ENCODE results near the gene ATF3.

ATF3 gene

GRCh38 chr1:212574732-212575131 lies 33.8 kb upstream of the ATF3 start:
- TF ChIP-seq FOXP2 (optimal IDR thresholded peaks at IDR 0.05; ENCODE audit: borderline replicate concordance, extremely low read depth, extremely low read length, insufficient read depth) (no peak), SIN3A (IDR thresholded peaks at IDR 0.05; ENCODE audit: borderline replicate concordance, insufficient read depth, low read length) (no peak), TAF1 (IDR thresholded peaks at IDR 0.05; ENCODE audit: borderline replicate concordance, insufficient read depth, low read length) (no peak), POLR2AphosphoS5 (IDR thresholded peaks at IDR 0.05; ENCODE audit: low read depth, low read length) (no peak), REST (IDR thresholded peaks at IDR 0.05; ENCODE audit: insufficient read depth in 1 of 2, low read depth in 2 of 2, low read length in 2 of 2) (no peak)

GRCh38 chr1:212575333-212575732 lies 33.2 kb upstream of the ATF3 start:
- TF ChIP-seq REST (IDR thresholded peaks at IDR 0.05; ENCODE audit: insufficient read depth in 1 of 2, low read depth in 2 of 2, low read length in 2 of 2) (no peak), FOXP2 (optimal IDR thresholded peaks at IDR 0.05; ENCODE audit: borderline replicate concordance, extremely low read depth, extremely low read length, insufficient read depth) (no peak), POLR2AphosphoS5 (IDR thresholded peaks at IDR 0.05; ENCODE audit: low read depth, low read length) (no peak), SIN3A (IDR thresholded peaks at IDR 0.05; ENCODE audit: borderline replicate concordance, insufficient read depth, low read length) (no peak), TAF1 (IDR thresholded peaks at IDR 0.05; ENCODE audit: borderline replicate concordance, insufficient read depth, low read length) (no peak)

- no peak for TF ChIP-seq REST (IDR thresholded peaks at IDR 0.05; ENCODE audit: insufficient read depth in 1 of 2, low read depth in 2 of 2, low read length in 2 of 2)
- no peak for TF ChIP-seq SIN3A (IDR thresholded peaks at IDR 0.05; ENCODE audit: borderline replicate concordance, insufficient read depth, low read length)
- no peak for TF ChIP-seq POLR2AphosphoS5 (IDR thresholded peaks at IDR 0.05; ENCODE audit: low read depth, low read length)
- no peak for TF ChIP-seq FOXP2 (optimal IDR thresholded peaks at IDR 0.05; ENCODE audit: borderline replicate concordance, extremely low read depth, extremely low read length, insufficient read depth)
- TF ChIP-seq TAF1 (IDR thresholded peaks at IDR 0.05; ENCODE audit: borderline replicate concordance, insufficient read depth, low read length): no peak
These were observed 30.5 kb upstream of the ATF3 start for GRCh38 chr1:212578041-212578440.

GRCh38 chr1:212581034-212581433 lies 27.5 kb upstream of the ATF3 start:
- TF ChIP-seq REST (IDR thresholded peaks at IDR 0.05; ENCODE audit: insufficient read depth in 1 of 2, low read depth in 2 of 2, low read length in 2 of 2) (no peak), SIN3A (IDR thresholded peaks at IDR 0.05; ENCODE audit: borderline replicate concordance, insufficient read depth, low read length) (no peak), FOXP2 (optimal IDR thresholded peaks at IDR 0.05; ENCODE audit: borderline replicate concordance, extremely low read depth, extremely low read length, insufficient read depth) (no peak), TAF1 (IDR thresholded peaks at IDR 0.05; ENCODE audit: borderline replicate concordance, insufficient read depth, low read length) (no peak)

GRCh38 chr1:212582291-212582690 lies 26.3 kb upstream of the ATF3 start:
- TF ChIP-seq SIN3A (IDR thresholded peaks at IDR 0.05; ENCODE audit: borderline replicate concordance, insufficient read depth, low read length) (no peak), REST (IDR thresholded peaks at IDR 0.05; ENCODE audit: insufficient read depth in 1 of 2, low read depth in 2 of 2, low read length in 2 of 2) (no peak), TAF1 (IDR thresholded peaks at IDR 0.05; ENCODE audit: borderline replicate concordance, insufficient read depth, low read length) (no peak), POLR2AphosphoS5 (IDR thresholded peaks at IDR 0.05; ENCODE audit: low read depth, low read length) (no peak), FOXP2 (optimal IDR thresholded peaks at IDR 0.05; ENCODE audit: borderline replicate concordance, extremely low read depth, extremely low read length, insufficient read depth) (no peak)

Data from PFSK-1 (cell line).